ENCODE results near the gene ZBTB25.

Gene ZBTB25

GRCh38 chr14:64459405-64460136, 44.1 kb downstream of the ZBTB25 start:
- DNase-seq (ENCODE audit: extremely low read depth, low read depth): no peak
- TF ChIP-seq, protein P1, sequence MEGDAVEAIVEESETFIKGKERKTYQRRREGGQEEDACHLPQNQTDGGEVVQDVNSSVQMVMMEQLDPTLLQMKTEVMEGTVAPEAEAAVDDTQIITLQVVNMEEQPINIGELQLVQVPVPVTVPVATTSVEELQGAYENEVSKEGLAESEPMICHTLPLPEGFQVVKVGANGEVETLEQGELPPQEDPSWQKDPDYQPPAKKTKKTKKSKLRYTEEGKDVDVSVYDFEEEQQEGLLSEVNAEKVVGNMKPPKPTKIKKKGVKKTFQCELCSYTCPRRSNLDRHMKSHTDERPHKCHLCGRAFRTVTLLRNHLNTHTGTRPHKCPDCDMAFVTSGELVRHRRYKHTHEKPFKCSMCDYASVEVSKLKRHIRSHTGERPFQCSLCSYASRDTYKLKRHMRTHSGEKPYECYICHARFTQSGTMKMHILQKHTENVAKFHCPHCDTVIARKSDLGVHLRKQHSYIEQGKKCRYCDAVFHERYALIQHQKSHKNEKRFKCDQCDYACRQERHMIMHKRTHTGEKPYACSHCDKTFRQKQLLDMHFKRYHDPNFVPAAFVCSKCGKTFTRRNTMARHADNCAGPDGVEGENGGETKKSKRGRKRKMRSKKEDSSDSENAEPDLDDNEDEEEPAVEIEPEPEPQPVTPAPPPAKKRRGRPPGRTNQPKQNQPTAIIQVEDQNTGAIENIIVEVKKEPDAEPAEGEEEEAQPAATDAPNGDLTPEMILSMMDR (IDR thresholded peaks at IDR 0.05; ENCODE audit: low read depth, low read length, missing control alignments): no peak
- no peak overlapping the region for H3K4me3 ChIP-seq (replicated peaks; ENCODE audit: low read depth, low read length)

GRCh38 chr14:64454671-64455070, 49.0 kb downstream of the ZBTB25 start:
- TF ChIP-seq, protein P1 (IDR thresholded peaks at IDR 0.05; ENCODE audit: low read depth, low read length, missing control alignments): no peak
- H3K4me3 ChIP-seq (replicated peaks; ENCODE audit: low read depth, low read length): no peak overlapping the region
- DNase-seq (ENCODE audit: extremely low read depth, low read depth): no peak

DNA sequence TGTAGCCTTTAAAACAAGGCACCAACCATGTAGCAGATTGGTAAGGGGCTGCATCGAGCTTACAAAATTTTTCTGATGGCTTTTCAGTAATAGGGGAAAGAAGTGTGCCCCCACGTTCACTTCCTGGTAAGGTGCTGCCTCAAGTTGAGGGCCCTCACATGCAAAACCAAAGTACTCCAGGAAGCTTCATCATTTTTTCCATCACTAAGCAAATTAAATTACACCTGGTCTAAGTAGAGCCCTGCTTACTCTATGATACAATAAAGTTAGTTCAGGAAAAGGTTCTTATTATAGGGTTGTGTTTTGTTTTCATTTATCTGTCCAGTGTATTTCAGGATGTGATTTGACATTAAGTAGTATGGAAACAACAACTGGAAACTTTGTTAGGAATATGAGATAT, 53.4 kb downstream of the ZBTB25 start:
- no peak overlapping the region for H3K4me3 ChIP-seq (replicated peaks; ENCODE audit: low read depth, low read length)
- TF ChIP-seq, protein P1 (IDR thresholded peaks at IDR 0.05; ENCODE audit: low read depth, low read length, missing control alignments): no peak
- no peak for DNase-seq (ENCODE audit: extremely low read depth, low read depth)

- no peak for DNase-seq (ENCODE audit: extremely low read depth, low read depth)
- H3K4me3 ChIP-seq (replicated peaks; ENCODE audit: low read depth, low read length): no peak overlapping the region
- TF ChIP-seq, protein P1 (IDR thresholded peaks at IDR 0.05; ENCODE audit: low read depth, low read length, missing control alignments): no peak
Observed at GRCh38 chr14:64447876-64448670, 55.6 kb downstream of the ZBTB25 start.

DNA sequence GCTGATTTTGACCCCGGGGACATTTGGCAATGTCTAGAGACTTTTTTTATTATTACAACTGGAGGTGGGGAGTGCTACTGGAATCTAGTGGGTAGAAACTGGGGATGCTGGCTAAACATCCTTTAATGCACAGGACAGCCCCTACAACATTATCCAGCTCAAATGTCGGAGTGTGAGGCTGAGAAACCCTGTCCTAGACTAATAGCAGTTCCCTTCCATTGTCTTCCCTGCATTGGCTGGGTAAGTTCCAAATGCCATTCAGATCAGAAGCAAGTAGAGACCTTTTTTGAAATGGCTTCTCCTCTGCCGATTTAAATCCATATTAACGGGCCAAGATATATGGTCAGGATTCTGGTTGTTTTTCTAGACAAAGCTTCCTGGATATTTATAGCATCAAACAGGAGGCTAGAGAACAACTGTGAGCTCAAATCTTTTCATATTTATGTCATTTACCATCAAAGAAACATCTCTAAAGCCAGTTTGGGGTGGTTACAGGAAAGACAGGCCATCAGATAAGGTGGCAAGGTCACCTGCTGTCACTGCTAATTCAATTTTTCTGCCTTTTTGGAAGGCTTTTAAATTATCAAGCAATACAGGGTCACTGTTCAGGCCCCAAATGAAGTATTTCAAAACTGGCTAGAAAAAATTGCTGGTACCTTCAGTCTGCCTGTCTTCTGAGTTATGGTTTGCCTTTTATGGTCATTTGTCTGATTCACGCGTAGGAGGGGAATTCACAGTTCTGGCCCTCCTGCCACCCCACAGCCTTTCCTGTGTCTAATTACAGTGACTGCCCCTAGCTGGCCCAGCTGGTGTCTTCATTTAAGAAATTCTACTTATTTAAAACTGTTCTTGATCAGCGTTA, 58.4 kb downstream of the ZBTB25 start:
- no peak for DNase-seq (ENCODE audit: extremely low read depth, low read depth)
- no peak overlapping the region for H3K4me3 ChIP-seq (replicated peaks; ENCODE audit: low read depth, low read length)
- TF ChIP-seq, protein P1 (IDR thresholded peaks at IDR 0.05; ENCODE audit: low read depth, low read length, missing control alignments): no peak

GRCh38 chr14:64444140-64444539, 59.5 kb downstream of the ZBTB25 start:
- TF ChIP-seq, protein P1 (IDR thresholded peaks at IDR 0.05; ENCODE audit: low read depth, low read length, missing control alignments): no peak
- H3K4me3 ChIP-seq (replicated peaks; ENCODE audit: low read depth, low read length): no peak overlapping the region
- no peak for DNase-seq (ENCODE audit: extremely low read depth, low read depth)
